GM12874 (cell line): Measurements from ENCODE around the gene GALNT2.

Experiments used
- CTCF ChIP-seq: IDR thresholded peaks from 2 replicates; pipeline ENCODE4 v1.5.1; 2011; ENCODE audit warnings: low read depth, mild to moderate bottlenecking, control low read depth, low read length, moderate library complexity; ENCODE audit not compliant: insufficient read depth

GALNT2 gene

GRCh38 chr1:230243146-230243545 lies 176.1 kb downstream of the GALNT2 start:
- TF ChIP-seq CTCF: no peak

GRCh38 chr1:230243583-230244353 lies 176.7 kb downstream of the GALNT2 start:
- TF ChIP-seq CTCF: no peak

- no peak for TF ChIP-seq CTCF
Measured at GRCh38 chr1:230246551-230246950, 179.5 kb downstream of the GALNT2 start.

GRCh38 chr1:230248016-230248888 lies 181.2 kb downstream of the GALNT2 start:
- no peak for TF ChIP-seq CTCF

GRCh38 chr1:230248889-230249270 lies 181.8 kb downstream of the GALNT2 start:
- TF ChIP-seq CTCF: no peak

- TF ChIP-seq CTCF: no peak
Measured at GRCh38 chr1:230249695-230250480, 182.8 kb downstream of the GALNT2 start.

GRCh38 chr1:230250666-230251065 lies 183.6 kb downstream of the GALNT2 start:
- TF ChIP-seq CTCF: no peak
